LNCAP (cell line): Measurements from ENCODE around the gene UBAP1L.

Experiments
- CTCF ChIP-seq: fragments of 450-650 bp; IDR thresholded peaks from 2 replicates; pipeline ENCODE4 v1.5.1; 2017; ENCODE audit warnings: mild to moderate bottlenecking

UBAP1L gene

GRCh38 chr15:65059931-65060596 lies 54.9 kb downstream of the UBAP1L start:
- TF ChIP-seq CTCF = no peak

DNA sequence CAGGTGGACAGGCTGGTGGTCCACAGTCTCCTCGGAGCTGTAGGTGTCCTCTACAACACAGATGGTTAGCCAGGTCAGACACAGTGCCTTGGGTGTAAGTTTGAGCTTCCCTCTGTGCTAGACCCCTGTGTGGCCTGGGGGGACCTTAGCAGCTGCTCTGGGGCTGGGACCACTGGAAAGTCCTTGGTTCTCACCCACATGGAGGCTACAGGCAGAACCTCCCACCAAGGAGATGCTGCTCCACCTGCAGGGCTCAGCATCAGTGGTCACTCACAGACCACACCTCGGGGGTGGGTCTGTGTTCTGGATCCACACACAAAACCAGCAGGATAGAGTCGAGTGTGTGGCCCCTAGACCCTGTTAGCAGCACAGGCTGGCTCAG lies 55.6 kb downstream of the UBAP1L start:
- no peak for TF ChIP-seq CTCF

GRCh38 chr15:65058394-65059368 lies 56.3 kb downstream of the UBAP1L start:
- no peak for TF ChIP-seq CTCF

DNA sequence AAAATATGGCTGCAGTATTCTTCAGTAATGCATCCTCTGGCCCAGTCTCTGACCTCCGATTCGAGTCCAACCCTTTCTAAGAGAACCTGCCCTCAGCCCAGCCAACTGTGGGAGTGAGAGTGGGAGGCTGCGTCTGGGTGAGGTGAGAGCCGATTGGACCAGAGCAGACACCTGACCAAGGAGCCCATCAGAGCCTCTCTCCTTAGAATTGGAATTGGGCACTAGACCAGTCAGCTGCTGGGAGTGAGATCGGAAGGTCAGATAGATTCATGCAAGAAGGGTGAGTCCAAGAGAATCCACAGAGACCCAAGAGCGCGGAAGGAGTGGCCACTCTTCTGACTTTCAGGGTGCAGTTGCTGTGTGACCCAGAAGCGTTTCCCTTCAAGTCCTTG lies 57.5 kb downstream of the UBAP1L start:
- TF ChIP-seq CTCF = no peak

GRCh38 chr15:65056868-65057548 lies 58.0 kb downstream of the UBAP1L start:
- no peak for TF ChIP-seq CTCF

DNA sequence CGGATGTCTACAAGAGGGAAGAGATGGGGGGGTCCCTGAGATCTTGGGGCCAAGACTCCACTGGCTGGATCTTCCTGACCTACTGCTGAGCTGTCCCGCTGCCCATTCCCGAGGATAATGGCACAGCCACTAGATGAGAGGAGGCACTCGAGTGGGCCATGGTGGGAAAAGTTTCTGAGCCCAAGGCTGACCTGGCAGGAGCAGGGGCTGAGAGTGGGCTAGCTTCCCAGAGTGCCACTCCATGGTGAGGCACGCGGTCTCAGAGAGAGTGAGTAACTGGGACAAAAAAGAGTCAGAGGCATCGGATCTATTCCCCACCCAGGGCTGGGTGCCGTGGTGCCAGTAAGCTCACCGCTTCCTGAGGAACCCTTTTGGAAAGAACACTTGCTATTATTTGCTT lies 58.9 kb downstream of the UBAP1L start:
- no peak for TF ChIP-seq CTCF

GRCh38 chr15:65055201-65055870 lies 59.7 kb downstream of the UBAP1L start:
- no peak for TF ChIP-seq CTCF
